Stimulated activated naive CD8-positive, alpha-beta T cell treated with anti-CD3 and anti-CD28 coated beads, Interleukin-15, Interleukin-2, amounts not matched to agents 100 ng/mL and 50 ng/mL, for 24 hours (primary cell): Measurements from ENCODE around the gene OPA3.
A peak's percentile ranks its signal among the peaks of the same experiment; 100 is the strongest.

Experiments
- H3K27ac Mint-ChIP-seq: one replicate; pipeline ENCODE4 v1.8.0; 2021; ENCODE audit warnings: mild to moderate bottlenecking, mixed read lengths
- H3K27me3 Mint-ChIP-seq: one replicate; pipeline ENCODE4 v1.8.0; 2021; ENCODE audit warnings: mixed read lengths
- H3K36me3 Mint-ChIP-seq: one replicate; pipeline ENCODE4 v1.8.0; 2021; ENCODE audit warnings: low read depth, mixed read lengths
- H3K4me1 Mint-ChIP-seq: one replicate; pipeline ENCODE4 v1.8.0; 2021; ENCODE audit warnings: low read depth, mixed read lengths
- H3K4me3 Mint-ChIP-seq: one replicate; pipeline ENCODE4 v1.8.0; 2021; ENCODE audit warnings: mild to moderate bottlenecking, mixed read lengths
- H3K9me3 Mint-ChIP-seq: one replicate; pipeline ENCODE4 v1.8.0; 2021; ENCODE audit warnings: mixed read lengths

OPA3 gene

DNA sequence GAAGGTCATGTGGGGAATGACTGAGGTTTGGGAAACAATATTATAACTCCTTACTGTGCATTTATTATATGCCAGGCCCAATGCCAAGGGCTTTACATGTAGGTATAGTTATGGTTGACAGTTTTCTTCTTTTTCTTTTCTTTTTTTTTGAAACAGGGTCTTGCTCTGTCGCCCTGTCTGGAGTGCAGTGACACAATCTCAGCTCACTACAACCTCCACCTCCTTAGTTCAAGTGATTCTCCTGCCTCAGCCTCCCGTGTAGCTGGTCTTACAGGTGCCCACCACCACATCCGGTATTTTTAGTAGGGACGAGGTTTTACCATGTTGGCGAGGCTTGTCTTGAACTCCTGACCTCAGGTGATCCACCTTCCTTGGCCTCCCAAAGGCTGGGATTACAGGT, 101.6 kb downstream of the OPA3 start:
- H3K9me3 Mint-ChIP-seq, result no peaks in the 10 kb centered on the region
- H3K27ac Mint-ChIP-seq, result no peak overlapping the region
- no peaks in the 10 kb centered on the region for H3K36me3 Mint-ChIP-seq
- H3K4me3 Mint-ChIP-seq, result no peak overlapping the region
- peaks cover 26% of the 10 kb centered on the region for H3K4me1 Mint-ChIP-seq
- H3K27me3 Mint-ChIP-seq, result peaks cover 4% of the 10 kb centered on the region

- Mint-ChIP-seq H3K27ac (peak overlapping the region; percentile 97), H3K4me1 (peaks cover 34% of the 10 kb centered on the region), H3K4me3 (peak overlapping the region; percentile 55), H3K36me3 (no peaks in the 10 kb centered on the region), H3K9me3 (no peaks in the 10 kb centered on the region), H3K27me3 (peaks cover 4% of the 10 kb centered on the region)
Measured at GRCh38 chr19:45478454-45479238, 106.0 kb downstream of the OPA3 start.

GRCh38 chr19:45477713-45478453, 106.7 kb downstream of the OPA3 start:
- Mint-ChIP-seq H3K27me3 (peaks cover 4% of the 10 kb centered on the region), H3K9me3 (no peaks in the 10 kb centered on the region), H3K36me3 (peaks cover under 1% of the 10 kb centered on the region), H3K4me1 (peaks cover 34% of the 10 kb centered on the region), H3K27ac (peak overlapping the region; percentile 97), H3K4me3 (peak overlapping the region; percentile 55)
